Urinary bladder (tissue), 4 donors: ENCODE results near the gene OR6F1. TPM values are rescaled to one million over a fixed set of nuclear protein-coding genes. Genes with fewer than 3 reads are reported as not detected.

Experiments
- DNase-seq: peaks from one replicate; pipeline ENCODE4 v3.0.0-alpha.2; 2015; ENCODE audit errors: extremely low spot score
- H3K27ac ChIP-seq: one replicate; pipeline ENCODE4 v1.5.1; 2013; ENCODE audit warnings: low read depth, mild to moderate bottlenecking, moderate library complexity
- H3K36me3 ChIP-seq: one replicate; pipeline ENCODE4 v1.6.1; 2013; ENCODE audit warnings: mild to moderate bottlenecking, moderate library complexity; ENCODE audit not compliant: insufficient read depth
- H3K4me1 ChIP-seq: one replicate; pipeline ENCODE4 v1.6.1; 2013; ENCODE audit warnings: mild to moderate bottlenecking, moderate library complexity; ENCODE audit not compliant: insufficient read depth
- H3K4me3 ChIP-seq: one replicate; pipeline ENCODE4 v1.5.1; 2013; ENCODE audit warnings: low read depth, low read length
- WGBS: extraction: QIAGEN DNeasy Blood & Tissue Kit; methylation state at CpG from one replicate; pipeline ENCODE4 v1.1.7; 2013; 5-methylcytosine and 5-hydroxymethylcytosine counted together
- polyA plus RNA-seq: library from polyadenylated mRNA; stranded (reverse); fragments of 200-250 nt; gene quantifications from one replicate; pipeline ENCODE4 v1.2.3, GENCODE V29; 2013
- total RNA-seq: library from RNA; depleted of rRNA; stranded (reverse); fragments of >200 nt; gene quantifications from one replicate; pipeline ENCODE4 v1.2.3, GENCODE V29; 2014
- donor health status: healthy with polysubstance abuse.
- donor health status: healthy.

Gene OR6F1
- total and polyA plus RNA-seq, 2 donors, result not detected

DNA sequence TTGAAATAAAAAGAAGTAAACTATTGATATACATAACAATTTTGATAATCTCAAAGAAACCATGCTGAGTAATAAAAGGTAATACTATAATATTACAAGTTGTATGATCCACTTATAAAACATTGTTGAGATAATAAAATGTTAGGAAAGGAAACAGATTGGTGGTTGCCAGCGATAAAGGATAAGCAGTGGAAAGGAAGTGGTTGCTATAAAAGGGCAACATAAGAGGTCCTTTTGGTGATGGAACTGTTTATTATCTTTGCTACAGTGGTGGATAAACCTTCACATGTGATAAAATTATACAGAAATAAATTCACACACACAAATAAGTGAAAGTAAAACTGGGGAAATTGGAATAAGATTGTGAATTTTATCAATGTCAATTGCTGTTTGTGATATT, 15.1 kb downstream of the OR6F1 start:
- H3K4me3 ChIP-seq, result no peak overlapping the region

GRCh38 chr1:247681288-247681897, 35.1 kb downstream of the OR6F1 start:
- H3K4me1 ChIP-seq, result no peaks in the 10 kb centered on the region
- DNase-seq, result no peak
- H3K4me3 ChIP-seq, result no peak overlapping the region
- WGBS, result 28% methylated on average over 7 of the region's 7 CpGs
- H3K36me3 ChIP-seq, result no peaks in the 10 kb centered on the region
- no peak overlapping the region for H3K27ac ChIP-seq

More for the DNA sequence above, 15.1 kb downstream of the OR6F1 start:
- DNase-seq, result no peak
- no peaks in the 10 kb centered on the region for H3K36me3 ChIP-seq
- WGBS, result 47% methylated on average over 1 of the region's 1 CpG
- no peak overlapping the region for H3K27ac ChIP-seq
- H3K4me1 ChIP-seq, result no peaks in the 10 kb centered on the region

- H3K27ac ChIP-seq, result no peak overlapping the region
- WGBS, result 83% methylated on average over 4 of the region's 4 CpGs
- H3K4me3 ChIP-seq, result no peak overlapping the region
- H3K36me3 ChIP-seq, result no peaks in the 10 kb centered on the region
- DNase-seq, result no peak
- no peaks in the 10 kb centered on the region for H3K4me1 ChIP-seq
These were observed 36.3 kb downstream of the OR6F1 start for GRCh38 chr1:247680171-247680570.

DNA sequence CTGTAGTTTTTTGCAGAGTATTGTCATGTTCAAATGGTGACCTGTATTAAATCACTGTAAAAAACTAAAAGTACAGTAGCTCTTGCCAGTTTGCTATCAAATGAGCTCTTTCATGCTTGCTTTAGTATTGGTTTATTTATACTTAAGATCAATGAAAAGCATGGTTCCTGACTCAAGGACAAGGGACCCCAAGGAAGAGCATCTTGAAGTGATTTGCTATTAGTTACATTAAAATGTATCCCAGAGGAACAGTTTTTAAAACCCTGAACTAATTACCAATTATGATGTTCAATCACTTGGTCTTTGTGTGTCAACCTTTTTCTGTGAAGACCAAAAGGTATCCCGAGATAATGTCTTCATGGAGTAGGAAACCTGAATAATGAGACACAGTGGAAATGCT, 36.8 kb downstream of the OR6F1 start, which contains the start of gene OR13G1:
TSS of gene OR13G1 (minus strand) at position 101 of the 400 bp plus-strand sequence. CDS start 6,698 bp downstream, outside the sequence.
- WGBS, result 74% methylated on average over 1 of the region's 1 CpG
- Histone ChIP-seq H3K27ac (no peak within 1 kb of the TSS), H3K4me3 (no peak within 1 kb of the TSS), H3K36me3 (no peaks in the 10 kb centered on the region), H3K4me1 (no peaks in the 10 kb centered on the region)
- no peak for DNase-seq

GRCh38 chr1:247669225-247669624, 47.2 kb downstream of the OR6F1 start:
- Histone ChIP-seq H3K27ac (no peak overlapping the region), H3K36me3 (no peaks in the 10 kb centered on the region), H3K4me3 (no peak overlapping the region), H3K4me1 (no peaks in the 10 kb centered on the region)
- DNase-seq, result no peak
- WGBS, result 39% methylated on average over 1 of the region's 1 CpG

Other genes with a start within 250 kb of the OR6F1 start
- 0.37 TPM for gene OR2C3, start 180.2 kb downstream of the OR6F1 start, total RNA-seq
- 0.04 TPM for gene OR2C3, start 180.2 kb downstream of the OR6F1 start, polyA plus RNA-seq
- 1.1 TPM for gene GCSAML, start 167.5 kb downstream of the OR6F1 start, total RNA-seq
- 0.42 TPM for gene GCSAML, start 167.5 kb downstream of the OR6F1 start, polyA plus RNA-seq
- gene OR2G2, start 128.3 kb downstream of the OR6F1 start, total RNA-seq, result not detected
- gene OR2G2, start 128.3 kb downstream of the OR6F1 start, polyA plus RNA-seq, result not detected
- not detected for gene OR2G3, start 111.1 kb downstream of the OR6F1 start, total RNA-seq
- gene OR2G3, start 111.1 kb downstream of the OR6F1 start, polyA plus RNA-seq, result not detected
- gene OR13G1, start 36.9 kb downstream of the OR6F1 start, total RNA-seq, result not detected
- gene OR13G1, start 36.9 kb downstream of the OR6F1 start, polyA plus RNA-seq, result not detected
- gene OR14K1, start 22.0 kb upstream of the OR6F1 start, total RNA-seq, result not detected
- not detected for gene OR14K1, start 22.0 kb upstream of the OR6F1 start, polyA plus RNA-seq
- gene OR14A2, start 31.5 kb upstream of the OR6F1 start, total RNA-seq, result not detected
- not detected for gene OR14A2, start 31.5 kb upstream of the OR6F1 start, polyA plus RNA-seq
- not detected for gene OR1C1, start 43.9 kb upstream of the OR6F1 start, total RNA-seq
- gene OR1C1, start 43.9 kb upstream of the OR6F1 start, polyA plus RNA-seq, result not detected
- gene OR14A16, start 107.5 kb upstream of the OR6F1 start, total RNA-seq, result not detected
- gene OR14A16, start 107.5 kb upstream of the OR6F1 start, polyA plus RNA-seq, result not detected
- gene OR11L1, start 125.2 kb upstream of the OR6F1 start, total RNA-seq, result not detected
- not detected for gene OR11L1, start 125.2 kb upstream of the OR6F1 start, polyA plus RNA-seq
- gene TRIM58, start 140.5 kb upstream of the OR6F1 start, total RNA-seq, result 3.1 TPM
- gene TRIM58, start 140.5 kb upstream of the OR6F1 start, polyA plus RNA-seq, result 0.43 TPM
- gene OR2W3, start 178.9 kb upstream of the OR6F1 start, total RNA-seq, result 0.53 TPM
- gene OR2W3, start 178.9 kb upstream of the OR6F1 start, polyA plus RNA-seq, result 0.47 TPM
- gene OR2T8, start 203.6 kb upstream of the OR6F1 start, total RNA-seq, result not detected
- not detected for gene OR2T8, start 203.6 kb upstream of the OR6F1 start, polyA plus RNA-seq
- gene OR2AJ1, start 208.2 kb upstream of the OR6F1 start, total RNA-seq, result not detected
- gene OR2AJ1, start 208.2 kb upstream of the OR6F1 start, polyA plus RNA-seq, result not detected
- 0.53 TPM for gene OR2L8, start 232.2 kb upstream of the OR6F1 start, total RNA-seq
- not detected for gene OR2L8, start 232.2 kb upstream of the OR6F1 start, polyA plus RNA-seq
- gene OR2AK2, start 248.6 kb upstream of the OR6F1 start, total RNA-seq, result not detected
- gene OR2AK2, start 248.6 kb upstream of the OR6F1 start, polyA plus RNA-seq, result not detected